ENCODE data around the gene ROR1.

- TF ChIP-seq ZNF501 (CRISPR knock-in tag; IDR thresholded peaks at IDR 0.05) (no peak), NCOR1 (IDR thresholded peaks at IDR 0.05; ENCODE audit: borderline replicate concordance, low read length) (no peak), CTCF (CRISPR knock-in tag; IDR thresholded peaks at IDR 0.05) (no peak), RXRA (CRISPR knock-in tag; IDR thresholded peaks at IDR 0.05) (no peak), ELF4 (CRISPR knock-in tag; IDR thresholded peaks at IDR 0.05; ENCODE audit: borderline replicate concordance) (no peak), CHD2 (IDR thresholded peaks at IDR 0.05; ENCODE audit: low read depth, low read length) (no peak), ZNF207 (IDR thresholded peaks at IDR 0.05; ENCODE audit: borderline replicate concordance) (no peak), CBFB (CRISPR knock-in tag; IDR thresholded peaks at IDR 0.05) (no peak), REST (IDR thresholded peaks at IDR 0.05; ENCODE audit: borderline replicate concordance in 1 of 2, low read depth in 1 of 2, low read length in 2 of 2) (no peak), SP1 (IDR thresholded peaks at IDR 0.05) (no peak), SP1 (CRISPR knock-in tag; IDR thresholded peaks at IDR 0.05) (no peak), FOXO1 (CRISPR knock-in tag; IDR thresholded peaks at IDR 0.05) (no peak), ZBTB4 (CRISPR knock-in tag; IDR thresholded peaks at IDR 0.05; ENCODE audit: borderline replicate concordance) (no peak)
Observed at GRCh38 chr1:63906047-63906704, 132.4 kb downstream of the ROR1 start.

Data from HepG2 (cell line).